Endothelial cell of coronary artery (primary cell): ENCODE measurements around the gene CD244. TPM values are rescaled to one million over a fixed set of nuclear protein-coding genes. Genes with fewer than 3 reads are reported as not detected.

Source experiments
- total RNA-seq: library from RNA; depleted of rRNA; stranded (reverse); fragments of >200 nt; gene quantifications from 2 replicates; pipeline ENCODE4 v1.2.3, GENCODE V29; 2014

CD244 gene
- 0.09 TPM in 1 of 2 replicates, not detected in the other for total RNA-seq

DNA sequence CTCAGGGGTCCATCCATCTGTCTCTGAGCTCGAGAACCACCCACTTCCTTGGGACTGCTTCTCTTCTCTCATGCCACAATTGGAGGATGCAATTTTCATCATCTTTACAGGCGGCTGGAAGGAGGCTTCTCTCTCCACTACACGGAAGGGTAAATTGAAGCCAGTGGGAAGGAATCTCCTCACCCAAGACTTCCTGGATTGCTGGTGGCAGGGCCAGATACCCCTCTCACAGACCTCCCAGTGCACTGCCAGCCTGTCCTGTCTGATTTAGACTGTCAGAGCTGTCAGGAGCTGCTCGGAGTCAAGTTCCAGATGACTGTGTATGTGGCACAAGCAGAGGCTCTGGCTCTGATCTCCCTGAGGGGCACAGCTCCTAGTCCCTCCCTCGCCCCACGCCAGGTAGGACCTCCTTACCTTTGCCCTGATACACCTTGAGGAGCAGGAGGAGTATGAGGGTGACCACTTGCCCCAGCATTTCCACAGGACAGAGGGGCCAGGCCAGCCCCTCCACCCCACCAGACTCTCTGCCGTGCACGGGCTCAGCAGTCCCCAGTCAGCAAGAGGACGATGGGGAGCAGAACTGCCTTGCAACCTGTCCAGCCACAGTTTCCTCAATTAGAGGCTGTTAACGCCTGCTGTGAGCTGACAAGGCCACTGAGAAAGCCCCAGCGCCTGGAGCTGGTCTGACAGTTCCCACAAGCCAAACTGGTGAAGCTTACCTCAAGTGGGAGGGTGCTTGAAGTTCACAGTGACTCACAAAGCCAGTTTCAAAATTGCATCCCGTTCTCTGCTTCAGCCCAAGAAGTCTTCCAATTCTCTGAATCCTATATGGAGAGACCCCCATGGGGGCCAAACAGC is at the start of gene CD244:
Gene CD244 (minus strand): TSS at position 685 of the 858 bp plus-strand sequence. CDS start 210 bp downstream, at position 475.

GRCh38 chr1:160885042-160885441 is 22.4 kb upstream of the CD244 start, which contains the start of gene ITLN1:
Gene ITLN1 (minus strand): TSS chr1:160885180. CDS start chr1:160884877, 303 bp downstream.

DNA sequence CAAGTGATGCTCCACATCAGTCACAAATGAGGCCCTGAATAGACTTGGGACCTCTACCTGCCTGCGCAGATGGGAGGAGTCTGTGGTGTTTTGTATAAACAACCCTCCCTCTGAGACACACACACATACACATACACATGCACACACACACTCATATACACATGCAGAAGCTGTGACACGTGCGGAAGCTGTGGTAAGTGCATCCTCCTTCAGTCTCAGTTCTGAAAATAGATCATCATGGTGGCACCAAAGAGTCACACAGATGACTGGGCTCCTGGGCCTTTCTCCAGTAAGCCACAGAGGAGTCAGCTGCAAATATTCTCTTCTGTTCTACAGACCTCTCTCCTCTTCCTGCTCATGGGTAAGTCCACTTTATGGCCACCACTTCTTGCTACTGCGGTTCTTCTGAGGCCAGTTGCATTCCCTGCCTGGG is 66.7 kb downstream of the CD244 start, which contains the start of gene LY9:
Gene LY9 (plus strand): TSS at position 224 of the 433 bp plus-strand sequence. CDS start 14 bp downstream, at position 238.

Other genes with a start within 250 kb of the CD244 start
- gene SLAMF1, start 215.8 kb downstream of the CD244 start, total RNA-seq = not detected in 2 replicates
- not detected in 2 replicates for gene CD48, start 151.1 kb downstream of the CD244 start, total RNA-seq
- 0.09 TPM in 1 of 2 replicates, not detected in the other for gene SLAMF7, start 123.6 kb downstream of the CD244 start, total RNA-seq
- gene LY9, start 66.7 kb downstream of the CD244 start, total RNA-seq = not detected in 2 replicates
- 0.27 and 0.38 TPM in 2 replicates for gene ITLN1, start 22.3 kb upstream of the CD244 start, total RNA-seq
- gene ITLN2, start 91.9 kb upstream of the CD244 start, total RNA-seq = 0.18 and 1.3 TPM in 2 replicates
- 143 and 151 TPM in 2 replicates for gene F11R, start 158.3 kb upstream of the CD244 start, total RNA-seq
- gene TSTD1, start 176.1 kb upstream of the CD244 start, total RNA-seq = 8.9 and 22.9 TPM in 2 replicates
- gene USF1, start 183.1 kb upstream of the CD244 start, total RNA-seq = 87.5 and 122 TPM in 2 replicates
- gene ARHGAP30, start 207.0 kb upstream of the CD244 start, total RNA-seq = under 0.01 TPM in 1 of 2 replicates, not detected in the other
- gene NECTIN4, start 226.7 kb upstream of the CD244 start, total RNA-seq = 0.18 and 0.19 TPM in 2 replicates
- gene KLHDC9, start 235.5 kb upstream of the CD244 start, total RNA-seq = 0.66 and 1.1 TPM in 2 replicates